ENCODE results near the gene WNT8A.
"Not testable (repeated sequence)": the region's sequence is repeated elsewhere in the genome, so short reads cannot be mapped to it uniquely, and the experiment has no call there.

DNA sequence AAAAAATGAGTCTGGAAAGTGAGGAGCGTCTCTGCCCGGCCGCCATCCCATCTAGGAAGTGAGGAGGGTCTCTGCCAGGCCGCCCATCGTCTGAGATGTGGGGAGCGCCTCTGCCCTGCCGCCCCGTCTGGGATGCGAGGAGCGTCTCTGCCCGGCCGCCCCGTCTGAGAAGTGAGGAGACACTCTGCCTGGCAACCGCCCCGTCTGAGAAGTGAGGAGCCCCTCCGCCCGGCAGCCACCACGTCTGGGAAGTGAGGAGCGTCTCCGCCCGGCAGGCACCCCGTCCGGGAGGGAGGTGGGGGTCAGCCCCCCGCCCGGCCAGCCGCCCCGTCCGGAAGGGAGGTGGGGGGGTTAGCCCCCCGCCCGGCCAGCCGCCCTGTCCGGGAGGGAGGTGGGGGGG lies 13.8 kb upstream of the WNT8A start:
- not testable (repeated sequence) for TF ChIP-seq POLR2AphosphoS5, POLR2A, EP300 (IDR thresholded peaks at IDR 0.05)
- TF ChIP-seq, protein P1, sequence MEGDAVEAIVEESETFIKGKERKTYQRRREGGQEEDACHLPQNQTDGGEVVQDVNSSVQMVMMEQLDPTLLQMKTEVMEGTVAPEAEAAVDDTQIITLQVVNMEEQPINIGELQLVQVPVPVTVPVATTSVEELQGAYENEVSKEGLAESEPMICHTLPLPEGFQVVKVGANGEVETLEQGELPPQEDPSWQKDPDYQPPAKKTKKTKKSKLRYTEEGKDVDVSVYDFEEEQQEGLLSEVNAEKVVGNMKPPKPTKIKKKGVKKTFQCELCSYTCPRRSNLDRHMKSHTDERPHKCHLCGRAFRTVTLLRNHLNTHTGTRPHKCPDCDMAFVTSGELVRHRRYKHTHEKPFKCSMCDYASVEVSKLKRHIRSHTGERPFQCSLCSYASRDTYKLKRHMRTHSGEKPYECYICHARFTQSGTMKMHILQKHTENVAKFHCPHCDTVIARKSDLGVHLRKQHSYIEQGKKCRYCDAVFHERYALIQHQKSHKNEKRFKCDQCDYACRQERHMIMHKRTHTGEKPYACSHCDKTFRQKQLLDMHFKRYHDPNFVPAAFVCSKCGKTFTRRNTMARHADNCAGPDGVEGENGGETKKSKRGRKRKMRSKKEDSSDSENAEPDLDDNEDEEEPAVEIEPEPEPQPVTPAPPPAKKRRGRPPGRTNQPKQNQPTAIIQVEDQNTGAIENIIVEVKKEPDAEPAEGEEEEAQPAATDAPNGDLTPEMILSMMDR (IDR thresholded peaks at IDR 0.05): not testable (repeated sequence)

Data from upper lobe of left lung (tissue), 4 donors.